Kidney glomerular epithelial cell (primary cell): ENCODE results near the gene CFAP99.

Source experiments
- DNase-seq: peaks from one replicate; lab custom pipeline; 2025; lab: John Stamatoyannopoulos, UW

CFAP99 gene

DNA sequence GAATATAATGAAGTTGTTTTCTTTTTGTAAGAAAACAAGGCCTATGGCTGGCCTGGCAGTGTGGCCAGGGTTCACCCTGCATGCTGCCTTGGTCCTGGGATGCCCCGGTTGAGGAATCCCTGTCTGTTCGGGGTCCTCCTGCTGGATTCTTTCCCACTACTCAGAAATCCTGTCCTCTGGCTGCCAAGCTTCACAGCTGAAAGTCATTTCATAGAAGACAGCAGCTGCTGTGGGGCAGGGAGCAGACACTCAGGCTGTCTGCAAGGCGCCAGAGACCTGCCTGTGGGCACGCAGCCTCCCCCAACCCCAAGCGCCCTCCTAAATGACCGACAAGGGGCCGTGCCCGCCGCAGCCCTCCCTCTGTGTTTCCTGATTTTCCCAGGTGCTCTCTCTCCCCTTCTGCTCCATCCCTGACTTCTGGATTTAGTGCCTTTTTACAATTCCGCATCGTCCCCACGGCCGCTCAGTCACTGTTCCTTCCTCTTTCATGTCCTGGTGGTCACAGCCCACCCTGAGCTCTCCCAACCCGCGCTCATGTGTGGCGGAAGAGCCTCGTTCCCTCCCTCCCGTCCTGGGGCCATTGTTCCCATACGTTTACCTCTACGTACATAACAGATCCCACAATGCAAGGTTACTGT, 27.9 kb upstream of the CFAP99 start:
- DNase-seq, result no peak

DNA sequence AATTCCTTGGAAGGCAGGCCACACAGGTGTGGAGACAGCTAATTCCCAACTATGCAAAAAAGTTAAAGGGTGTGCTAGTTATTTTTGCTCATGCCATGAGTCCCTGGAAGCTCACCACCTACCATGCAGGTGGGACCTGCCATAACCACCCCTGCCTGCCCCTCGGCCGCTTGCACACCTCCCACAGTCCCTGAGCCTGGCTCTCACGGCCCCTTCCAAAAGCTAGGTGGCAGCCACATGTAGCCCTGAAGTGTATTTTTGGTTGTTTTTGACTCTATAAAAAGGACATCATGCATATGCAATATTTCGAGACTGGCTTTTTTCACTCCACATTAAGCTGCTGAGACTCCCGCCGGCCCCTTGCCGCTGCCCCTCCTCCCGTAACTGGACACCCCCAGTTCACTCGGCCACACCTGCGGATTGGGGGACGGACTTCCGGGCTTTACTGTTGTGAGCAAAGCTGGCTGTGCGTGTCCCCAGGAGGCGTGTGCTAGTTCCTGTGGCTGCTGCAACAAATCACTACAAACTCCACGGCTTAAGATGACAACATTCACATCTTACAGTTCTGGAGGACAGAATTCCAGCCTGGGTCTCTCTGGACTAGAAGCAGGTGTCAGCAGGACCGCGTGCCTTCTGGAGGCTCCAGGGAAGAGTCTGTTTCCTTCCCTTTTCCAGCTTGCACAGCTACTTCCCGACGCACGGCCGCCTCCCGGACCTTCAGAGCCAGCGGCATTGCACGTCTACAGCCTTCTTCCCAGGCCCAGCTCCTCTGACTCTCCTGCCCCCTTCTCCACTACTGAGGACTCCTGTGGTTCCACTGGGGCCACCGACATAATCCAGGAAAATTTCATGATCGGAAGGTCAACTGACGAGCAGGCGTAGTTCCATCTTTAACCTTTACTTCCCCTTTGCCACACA, 25.1 kb upstream of the CFAP99 start:
- no peak for DNase-seq

DNA sequence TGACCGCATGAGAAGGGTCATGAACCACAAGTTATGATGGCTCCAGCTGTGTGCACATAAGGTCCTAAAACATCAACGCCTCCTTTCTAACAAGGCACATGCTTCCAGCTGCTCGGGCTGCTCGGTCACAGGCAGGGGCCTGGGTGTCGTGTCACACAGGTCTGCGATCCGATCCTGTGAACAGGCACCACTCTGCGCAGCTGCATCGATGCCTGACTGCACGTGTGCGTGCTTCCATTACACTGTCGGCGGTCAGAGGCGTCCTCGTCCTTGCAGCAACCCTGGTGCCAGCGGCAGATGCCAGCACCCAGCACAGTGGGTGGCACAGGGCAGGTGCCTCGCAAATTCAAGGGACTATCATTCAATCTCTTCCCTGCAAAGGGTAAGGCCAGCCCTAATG, 24.2 kb upstream of the CFAP99 start:
- no peak for DNase-seq

- DNase-seq, result peak; percentile 70
These were observed 23.7 kb upstream of the CFAP99 start for GRCh38 chr4:2395038-2395437.

DNA sequence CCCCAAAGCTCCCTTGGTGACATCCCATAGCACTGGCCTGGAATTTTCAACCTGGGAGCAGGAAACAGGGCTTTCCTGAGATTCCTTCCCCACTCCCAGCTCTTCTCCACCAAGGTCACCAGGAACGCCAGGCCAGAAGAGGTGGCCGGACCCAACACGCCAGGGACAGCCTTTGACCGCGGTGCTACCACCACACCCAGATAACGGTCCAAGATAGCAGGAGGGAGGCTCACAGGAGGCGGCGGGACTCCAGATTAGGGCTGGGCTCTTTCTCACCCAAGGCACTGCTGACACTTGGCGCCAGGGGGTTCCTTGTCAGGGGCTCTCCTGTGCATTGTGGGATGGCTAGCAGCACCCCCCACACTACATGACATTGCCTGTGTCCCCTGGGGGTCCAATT, 23.2 kb upstream of the CFAP99 start:
- no peak for DNase-seq

DNA sequence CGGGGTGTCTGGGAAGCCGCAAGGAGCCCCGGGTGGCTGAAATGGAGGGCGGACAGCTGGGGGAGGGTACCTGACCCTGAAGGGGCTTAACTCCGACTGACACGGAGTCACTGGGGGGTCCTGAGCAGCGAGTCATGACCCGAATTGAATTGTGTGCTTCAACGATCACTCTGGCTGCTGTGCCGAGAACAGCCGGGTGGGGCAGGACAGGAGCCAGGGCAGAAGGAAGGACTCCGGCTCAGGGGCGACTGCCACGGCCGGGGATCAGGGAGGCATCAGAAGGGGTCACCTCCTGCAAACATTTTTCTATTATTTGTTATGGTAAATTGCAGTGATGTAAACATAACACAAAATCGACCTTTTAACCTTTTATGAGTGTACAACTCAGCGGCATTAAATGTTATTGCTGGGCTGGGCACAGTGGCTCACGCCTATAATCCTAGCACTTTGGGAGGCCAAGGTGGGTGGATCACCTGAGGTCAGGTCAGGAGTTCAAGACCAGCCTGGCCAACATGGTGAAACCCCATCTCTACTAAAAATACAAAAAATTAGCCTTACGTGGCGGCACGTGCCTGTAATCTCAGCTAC, 21.9 kb upstream of the CFAP99 start:
- DNase-seq, result no peak

DNA sequence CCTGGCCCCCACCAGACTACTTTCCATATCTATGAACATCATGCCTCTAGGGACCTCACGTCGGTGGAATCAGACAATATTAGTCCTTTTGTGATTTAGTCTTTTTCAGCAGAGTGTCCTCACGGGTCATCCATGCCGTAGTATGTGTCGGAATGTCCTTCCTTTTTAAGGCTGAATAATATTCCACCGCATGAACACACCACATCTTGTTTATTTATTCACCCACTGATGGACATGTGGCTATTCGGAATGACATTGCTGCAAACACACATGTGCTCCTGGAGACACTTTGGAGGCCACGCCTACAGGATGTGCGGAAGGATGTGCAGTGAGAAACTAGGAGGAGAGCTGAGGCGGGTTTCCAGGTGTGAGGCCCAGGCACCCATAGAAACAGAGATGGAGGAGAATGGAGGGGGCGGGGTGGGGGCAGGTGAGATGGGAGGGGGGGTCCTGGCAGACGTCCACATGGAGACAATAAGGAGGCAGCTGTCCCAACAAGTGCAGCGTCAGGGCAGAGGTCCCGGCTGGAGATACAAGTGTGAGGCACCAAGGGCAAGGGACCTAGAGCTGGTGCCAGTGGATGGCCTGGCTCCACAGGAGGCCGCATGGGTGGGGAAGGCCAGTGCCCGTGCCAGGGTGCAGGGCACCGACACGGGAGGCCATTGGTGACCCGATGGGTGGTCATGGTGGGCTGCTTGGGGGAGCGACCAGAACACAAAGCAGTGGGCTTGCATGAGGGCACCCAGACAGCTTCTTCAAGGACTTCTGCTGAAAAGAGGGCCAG, 21.0 kb upstream of the CFAP99 start:
- DNase-seq, result no peak

- no peak for DNase-seq
These were observed 19.5 kb upstream of the CFAP99 start for GRCh38 chr4:2399216-2399615.

DNA sequence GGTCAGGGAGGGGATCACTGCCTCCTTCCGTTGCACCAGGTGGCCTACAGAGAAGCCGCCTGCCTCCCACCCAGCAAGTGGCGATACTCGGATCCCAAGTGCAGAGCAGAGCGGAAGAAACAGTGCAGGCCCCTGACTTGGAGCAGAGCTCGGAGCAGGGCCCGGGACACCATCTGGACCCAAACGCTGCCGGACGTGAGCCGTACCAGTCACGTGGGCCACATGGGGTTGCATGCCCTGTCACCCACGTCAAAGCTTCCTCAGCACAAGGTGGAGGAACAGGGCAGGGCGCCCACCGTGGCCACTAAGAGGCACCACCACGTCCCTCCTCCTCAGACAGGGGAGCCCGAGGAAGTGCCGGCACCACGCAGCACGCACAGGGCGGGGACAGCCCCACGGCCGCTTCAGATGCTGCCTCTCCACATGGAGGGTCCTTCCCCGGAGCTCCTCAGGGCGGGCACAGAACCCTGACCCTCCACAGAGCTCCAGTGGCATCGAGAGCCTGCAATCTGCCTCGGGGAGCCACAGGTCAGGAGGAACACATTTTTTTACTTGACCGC, 19.0 kb upstream of the CFAP99 start:
- no peak for DNase-seq

DNA sequence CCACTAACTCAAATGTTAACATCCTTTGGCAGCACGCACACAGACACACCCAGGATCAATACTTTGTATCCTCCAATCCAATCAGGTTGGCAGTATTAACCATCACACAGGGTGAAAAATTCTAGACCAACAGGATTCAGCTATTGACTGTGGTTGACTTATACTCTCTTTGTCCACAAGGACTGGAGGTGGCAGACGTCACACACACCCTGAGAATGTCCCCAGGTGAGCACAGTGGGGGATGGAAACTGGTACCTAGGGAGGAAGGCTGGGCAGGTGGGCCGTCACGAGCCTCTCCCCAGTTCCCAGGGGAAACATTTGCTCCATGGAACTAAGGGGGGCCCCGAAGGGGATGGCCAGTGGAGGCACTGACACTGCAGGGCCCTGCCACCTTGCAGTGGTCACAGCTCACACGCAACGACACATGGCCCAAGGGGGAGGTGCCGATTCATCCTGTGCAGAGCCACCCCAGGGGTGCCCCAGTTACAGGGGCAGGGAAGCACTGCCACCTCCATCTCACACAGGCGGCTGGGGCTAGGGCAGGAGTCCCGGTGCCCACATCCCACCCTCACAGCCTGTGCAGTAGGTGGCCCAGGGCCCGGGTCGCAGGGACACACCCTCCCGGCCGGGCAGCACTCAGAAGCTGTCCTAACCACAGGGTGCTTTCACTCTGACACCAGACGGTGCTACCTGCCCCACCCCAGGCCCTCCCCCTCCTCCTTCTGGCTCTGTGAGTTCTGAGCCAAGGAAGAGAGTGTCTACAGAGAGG, 17.7 kb upstream of the CFAP99 start:
- no peak for DNase-seq

DNA sequence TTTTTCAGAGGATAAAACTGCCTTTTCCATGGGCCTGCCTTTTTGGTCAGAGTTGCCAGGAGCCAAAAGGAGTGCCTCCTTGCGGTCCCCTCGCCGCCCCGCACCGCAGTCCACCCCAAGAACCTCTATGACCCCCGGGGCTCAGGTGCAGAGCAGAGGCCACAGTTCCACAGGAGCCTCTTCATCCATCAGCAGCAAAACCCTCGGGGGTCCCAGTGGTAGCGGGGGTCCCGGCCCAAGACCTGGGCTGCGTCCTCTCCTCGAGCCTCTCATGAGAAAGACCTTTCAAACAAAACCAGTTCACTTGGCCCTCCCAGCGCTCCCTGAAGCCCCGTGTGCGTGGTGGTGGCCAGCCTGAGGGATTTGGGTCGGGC, 17.2 kb upstream of the CFAP99 start:
- DNase-seq, result no peak

DNA sequence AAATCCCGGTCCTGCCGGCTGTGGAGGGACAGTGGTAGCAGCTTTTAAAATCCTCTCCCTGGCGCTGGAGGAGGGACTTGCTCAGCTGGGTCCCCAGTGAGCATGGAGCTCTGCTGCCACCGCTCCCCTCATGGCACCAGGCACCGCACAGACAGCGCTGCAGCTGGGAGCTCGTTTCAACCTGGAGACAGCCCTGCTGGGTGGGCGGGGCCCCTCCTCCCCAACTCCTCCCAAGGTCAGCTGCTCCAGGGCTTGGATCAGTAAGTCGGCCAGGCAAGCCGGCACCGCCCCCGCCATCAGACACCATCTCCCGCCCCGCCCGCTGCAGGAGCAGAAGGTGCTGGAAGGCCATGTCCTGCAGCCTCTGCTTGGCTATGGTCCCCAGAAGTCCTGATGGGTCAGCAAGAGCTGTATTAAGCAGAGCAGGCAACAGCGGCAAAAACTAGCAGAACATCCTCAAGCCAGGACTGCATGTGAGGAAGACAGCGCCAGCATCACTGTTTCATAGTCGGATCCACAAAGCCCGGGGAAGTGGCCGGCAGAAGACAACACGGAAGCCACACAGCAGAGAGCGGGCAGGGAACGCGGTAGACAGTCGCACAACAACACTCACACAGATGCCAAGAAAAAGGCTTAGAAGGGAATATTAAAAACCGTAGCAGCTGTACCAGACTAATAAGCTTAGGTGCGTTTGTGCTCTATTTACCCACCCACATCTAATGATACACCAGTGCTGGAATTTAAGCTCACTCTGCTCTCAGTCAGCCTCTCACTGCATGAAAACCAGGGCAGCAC, 16.5 kb upstream of the CFAP99 start:
- peak; percentile 29 for DNase-seq

GRCh38 chr4:2402941-2403340, 15.8 kb upstream of the CFAP99 start:
- no peak for DNase-seq

- DNase-seq, result no peak
These were observed 12.3 kb upstream of the CFAP99 start for GRCh38 chr4:2406406-2406805.

- DNase-seq, result no peak
These were observed 11.8 kb upstream of the CFAP99 start for GRCh38 chr4:2406920-2407319.

GRCh38 chr4:2407991-2408342, 10.8 kb upstream of the CFAP99 start:
- no peak for DNase-seq

- no peak for DNase-seq
These were observed 10.3 kb upstream of the CFAP99 start for GRCh38 chr4:2408401-2408958.

DNA sequence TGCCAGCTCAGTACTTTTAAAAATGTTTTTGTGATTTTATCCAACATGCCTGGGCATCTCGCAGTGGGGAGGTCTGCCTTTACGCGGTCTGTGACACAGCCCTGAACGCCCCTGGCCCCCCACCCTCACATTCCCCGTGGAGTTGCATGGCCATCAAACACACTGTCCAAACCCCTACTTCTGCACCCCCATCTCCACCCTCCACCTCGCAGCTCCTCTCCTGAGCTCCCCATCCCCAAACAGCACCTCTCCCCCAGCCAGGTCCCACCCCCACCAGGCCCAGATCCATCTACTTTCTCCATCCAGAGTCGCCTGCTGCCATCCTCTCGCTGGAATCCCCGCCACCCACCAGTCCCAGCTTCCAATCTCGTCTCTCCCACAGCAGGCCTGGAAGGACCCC, 9.8 kb upstream of the CFAP99 start:
- no peak for DNase-seq

GRCh38 chr4:2409381-2409783, 9.4 kb upstream of the CFAP99 start:
- peak; percentile 35 for DNase-seq

- no peak for DNase-seq
These were observed 6.8 kb upstream of the CFAP99 start for GRCh38 chr4:2411786-2412510.
